Stimulated activated CD8-positive, alpha-beta memory T cell treated with anti-CD3 and anti-CD28 coated beads, Interleukin-4, amount 100 ng/mL, for 4 hours (primary cell): ENCODE data around the gene IGLON5.

Source experiments
- DNase-seq, 2 donors: peaks; one replicate each; pipeline ENCODE4 v3.0.0-alpha.2; 2020; ENCODE audit warnings: low read depth in 2 of 2, low spot score in 1 of 2

The IGLON5 gene

DNA sequence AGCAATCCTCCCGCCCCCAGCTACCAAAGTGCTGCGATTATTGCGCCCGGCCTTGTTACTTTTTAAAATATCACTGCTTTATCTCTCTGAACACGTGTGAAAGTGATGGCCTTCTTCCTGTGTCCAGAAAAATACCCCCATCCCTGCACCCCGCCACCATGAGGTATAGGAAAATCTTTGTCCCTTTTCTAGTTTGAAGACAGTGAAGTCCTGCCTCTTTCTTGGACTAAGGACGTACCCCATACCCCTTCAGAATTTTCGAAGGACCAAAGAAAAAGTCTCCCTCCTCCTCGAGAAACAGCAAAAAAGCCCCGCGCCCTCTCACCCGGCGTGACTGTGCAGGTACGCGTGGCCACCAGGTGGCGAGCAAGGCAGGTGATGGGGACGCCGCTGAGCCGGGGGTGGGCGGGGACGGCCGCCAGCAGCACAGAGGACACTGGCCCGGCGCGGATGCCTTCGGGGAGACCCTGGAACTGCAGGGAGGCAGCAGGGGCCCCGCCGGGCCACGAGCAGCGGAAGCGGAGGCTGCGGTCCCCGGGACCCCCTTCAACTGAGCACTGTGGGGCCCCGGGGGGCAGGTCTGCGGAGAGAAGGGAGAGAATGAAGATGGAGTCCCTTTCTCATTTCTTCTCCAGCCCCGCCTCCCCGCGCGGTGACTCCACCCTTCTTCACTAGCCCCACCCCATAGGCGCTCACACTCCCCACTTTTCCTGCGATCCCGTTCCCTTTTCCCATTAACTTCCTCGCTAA lies 27.3 kb downstream of the IGLON5 start:
- peak; percentile 73 to 76 for DNase-seq

GRCh38 chr19:51339313-51339686 lies 27.9 kb downstream of the IGLON5 start:
- DNase-seq: no peak

DNA sequence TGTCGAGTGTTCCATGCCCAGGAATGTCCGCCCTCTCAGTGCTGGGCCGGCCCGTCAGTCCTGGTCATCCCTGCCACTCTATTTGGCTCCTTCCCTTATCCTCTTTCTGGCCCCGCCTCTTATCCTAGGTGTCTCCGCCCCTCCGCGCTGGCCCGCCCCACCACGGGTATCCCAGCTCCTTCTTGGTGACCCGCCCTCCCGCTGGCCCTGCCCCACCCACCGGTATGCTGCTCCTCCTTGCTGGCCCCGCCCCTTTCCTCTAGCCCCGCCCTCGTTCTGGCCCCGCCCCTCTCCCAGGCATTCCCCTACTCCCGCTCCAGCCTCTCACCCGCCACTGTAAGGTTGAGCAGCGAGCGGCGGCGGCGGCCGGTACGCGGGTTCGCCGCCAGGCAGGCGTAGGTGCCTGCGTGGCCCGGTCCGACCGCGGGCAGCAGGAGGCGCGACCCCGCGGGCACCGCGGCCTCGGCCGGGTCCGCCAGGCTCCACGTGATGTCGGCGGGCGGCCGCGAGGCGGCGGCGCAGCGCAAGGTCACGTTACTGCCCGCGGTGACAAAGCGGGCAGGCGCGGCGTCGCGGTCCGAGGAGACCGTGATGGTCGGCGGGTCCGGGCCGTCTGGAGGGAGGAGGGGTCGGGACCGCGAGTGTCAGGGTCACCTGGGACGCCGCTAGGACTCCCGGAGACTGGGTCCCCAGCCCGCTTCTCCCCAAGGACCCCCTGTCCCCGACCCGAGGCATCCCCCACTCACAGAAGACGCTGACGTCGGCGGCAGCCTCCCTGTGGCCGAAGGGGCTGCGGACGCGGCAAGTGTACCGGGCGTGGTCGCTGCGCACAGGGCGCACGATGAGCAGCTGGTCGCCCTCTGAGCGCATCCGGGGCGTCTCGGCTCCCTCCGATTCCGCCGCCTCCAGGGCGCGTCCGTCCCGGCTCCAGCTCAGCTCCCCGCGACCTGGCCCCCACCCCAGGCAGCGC lies 28.5 kb downstream of the IGLON5 start:
- peak; percentile 86 to 91 for DNase-seq

DNA sequence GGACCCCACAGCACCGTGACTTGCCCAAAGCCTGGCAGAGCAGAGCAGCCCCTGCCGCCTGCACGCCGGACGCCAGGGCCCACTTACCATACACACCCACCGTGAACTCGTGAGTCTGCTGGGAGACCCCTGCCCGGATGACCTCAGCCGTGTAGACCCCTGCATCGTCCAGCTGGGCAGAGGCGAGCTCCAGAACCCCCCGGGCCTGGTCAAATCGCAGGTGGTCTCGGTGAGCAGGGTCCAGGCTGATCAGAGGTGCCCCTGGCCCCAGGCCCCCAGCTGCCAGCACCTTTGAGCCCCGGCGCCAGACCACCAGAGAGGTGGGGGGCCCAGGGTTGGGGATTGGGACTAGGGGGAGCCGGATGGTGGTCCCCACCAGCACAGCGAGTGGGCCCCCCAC lies 29.6 kb downstream of the IGLON5 start:
- DNase-seq: no peak

DNA sequence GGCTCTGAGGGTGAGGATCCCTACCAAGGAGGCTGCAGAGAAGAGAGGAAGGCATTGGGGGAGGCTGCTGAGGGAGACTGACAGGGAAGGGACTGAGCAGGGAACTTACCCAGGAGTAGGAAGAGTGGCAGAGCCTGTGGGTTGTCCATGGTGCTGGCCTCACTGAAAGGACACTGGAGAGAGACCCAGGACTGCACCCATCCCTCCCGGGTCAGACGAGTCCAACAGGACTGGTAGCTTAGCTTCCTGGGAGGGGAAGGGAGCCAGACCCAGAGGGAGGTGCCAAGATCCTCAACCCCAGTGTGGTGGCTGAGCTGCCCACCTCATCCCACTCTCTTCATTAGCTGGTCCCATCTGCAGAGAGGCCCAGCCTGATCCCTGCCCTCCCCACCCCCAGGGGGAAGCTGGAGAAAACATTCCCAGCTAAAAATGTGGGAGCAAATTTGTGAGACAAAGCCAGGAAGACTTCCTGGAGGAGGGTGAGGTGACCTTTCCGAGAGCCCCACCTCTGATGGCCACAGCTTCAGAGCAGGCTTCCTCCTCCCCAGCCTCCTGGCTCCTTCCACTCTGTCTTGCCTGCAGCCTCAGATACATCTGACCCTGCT lies 30.6 kb downstream of the IGLON5 start, which contains the start of gene VSIG10L:
VSIG10L (minus strand) TSS at position 164 of the 605 bp plus-strand sequence; CDS start at position 149, 15 bp downstream.
- no peak for DNase-seq

DNA sequence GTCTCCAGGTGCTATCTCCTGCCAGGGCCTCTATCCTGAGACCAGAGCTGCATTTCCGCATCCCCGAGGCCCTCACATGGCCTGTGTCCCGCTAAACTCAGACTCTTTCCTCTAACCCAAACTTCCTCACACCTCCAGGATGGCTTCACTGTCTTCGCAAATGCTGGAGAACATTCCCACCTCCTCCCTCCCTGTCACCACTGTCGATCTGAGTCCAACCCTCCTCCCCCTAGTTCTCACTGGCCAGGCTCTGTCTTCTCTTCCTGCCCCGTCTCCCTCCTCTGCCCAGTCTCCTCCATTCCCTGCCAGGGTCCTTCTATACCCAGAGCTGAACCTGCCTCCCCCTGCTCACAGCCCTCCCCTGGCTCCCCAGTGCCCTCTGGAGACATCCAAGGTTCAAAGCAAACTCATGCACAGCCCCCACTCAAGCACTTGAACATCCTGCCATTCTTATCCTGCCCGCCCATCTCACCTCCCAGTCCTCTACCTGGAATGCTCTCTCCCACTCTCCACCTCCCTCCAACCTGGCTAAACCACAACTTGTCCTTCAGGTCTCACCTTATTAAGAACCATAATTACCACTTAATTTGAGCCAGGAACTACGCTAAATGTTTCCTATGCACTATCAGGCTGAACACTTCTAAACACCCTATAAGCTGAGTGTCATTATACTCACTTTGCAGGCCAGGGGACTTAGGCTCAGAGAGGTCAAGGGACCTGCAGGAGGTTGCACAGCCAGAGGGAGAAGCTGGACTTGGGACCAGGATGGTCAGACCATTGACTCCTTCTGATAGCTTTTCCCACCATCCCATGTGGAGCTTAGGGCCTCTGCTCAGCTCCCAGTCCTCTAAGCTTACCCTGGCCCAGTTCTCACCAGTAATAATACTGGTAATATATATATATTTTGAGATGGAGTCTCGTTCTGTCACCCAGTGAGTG lies 31.5 kb downstream of the IGLON5 start:
- no peak for DNase-seq

GRCh38 chr19:51345076-51345620 lies 33.7 kb downstream of the IGLON5 start:
- no peak for DNase-seq

DNA sequence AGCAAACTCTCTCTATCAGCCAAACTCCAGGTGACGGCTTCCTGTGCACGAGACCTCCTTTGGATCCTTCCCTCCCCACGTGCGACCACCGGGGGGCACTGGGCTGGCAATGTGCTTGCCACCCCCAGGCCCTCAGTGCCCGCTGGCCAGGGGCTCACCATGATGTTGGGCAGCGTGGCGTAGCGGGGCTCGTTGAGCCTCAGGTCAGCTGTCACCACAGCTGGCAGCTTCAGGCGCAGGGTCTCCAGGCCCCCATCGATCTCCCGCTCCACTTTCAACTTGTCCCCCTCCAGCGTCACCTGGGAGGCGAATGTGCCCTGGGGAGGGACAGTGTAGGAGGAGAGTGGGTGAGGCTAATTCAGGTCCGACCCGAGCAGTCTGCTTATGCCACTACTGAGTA lies 35.3 kb downstream of the IGLON5 start:
- no peak for DNase-seq

- no peak for DNase-seq
These were observed 35.9 kb downstream of the IGLON5 start for GRCh38 chr19:51347209-51347928.

DNA sequence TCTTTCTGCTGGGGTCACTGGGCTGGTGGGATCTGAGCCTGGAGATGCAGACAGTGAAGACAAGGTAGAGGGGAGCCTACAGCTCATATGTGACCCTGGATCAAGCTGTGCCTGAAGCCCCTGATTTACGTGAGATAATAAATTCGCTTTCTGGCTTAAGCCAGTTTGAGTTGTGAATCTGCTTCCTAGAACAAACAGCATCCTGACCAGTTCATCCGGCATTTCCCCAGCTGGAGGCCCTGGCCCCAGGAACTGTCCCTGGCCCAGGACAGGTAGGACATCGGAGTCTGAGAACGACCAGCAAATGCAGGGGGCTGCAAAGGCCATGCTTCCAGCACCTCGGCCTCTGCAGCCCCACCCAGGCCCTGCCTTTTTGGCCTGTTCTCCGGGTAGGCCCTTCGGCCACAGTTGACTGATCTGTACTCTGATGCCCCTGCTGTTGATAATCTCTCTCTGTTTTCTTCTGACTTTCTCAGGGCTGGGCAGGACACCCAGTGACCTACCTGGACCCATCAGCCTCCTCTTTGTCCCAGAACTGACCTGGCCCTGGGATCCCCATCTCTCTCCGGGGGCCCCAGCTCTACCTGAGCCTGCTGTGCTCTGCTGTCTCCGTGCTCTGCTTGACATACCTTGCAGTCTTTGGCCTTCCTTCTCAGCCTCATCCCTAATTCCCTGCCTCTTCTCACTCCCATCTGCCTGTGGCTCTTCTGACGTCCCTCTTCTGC lies 40.0 kb downstream of the IGLON5 start:
- DNase-seq: no peak

DNA sequence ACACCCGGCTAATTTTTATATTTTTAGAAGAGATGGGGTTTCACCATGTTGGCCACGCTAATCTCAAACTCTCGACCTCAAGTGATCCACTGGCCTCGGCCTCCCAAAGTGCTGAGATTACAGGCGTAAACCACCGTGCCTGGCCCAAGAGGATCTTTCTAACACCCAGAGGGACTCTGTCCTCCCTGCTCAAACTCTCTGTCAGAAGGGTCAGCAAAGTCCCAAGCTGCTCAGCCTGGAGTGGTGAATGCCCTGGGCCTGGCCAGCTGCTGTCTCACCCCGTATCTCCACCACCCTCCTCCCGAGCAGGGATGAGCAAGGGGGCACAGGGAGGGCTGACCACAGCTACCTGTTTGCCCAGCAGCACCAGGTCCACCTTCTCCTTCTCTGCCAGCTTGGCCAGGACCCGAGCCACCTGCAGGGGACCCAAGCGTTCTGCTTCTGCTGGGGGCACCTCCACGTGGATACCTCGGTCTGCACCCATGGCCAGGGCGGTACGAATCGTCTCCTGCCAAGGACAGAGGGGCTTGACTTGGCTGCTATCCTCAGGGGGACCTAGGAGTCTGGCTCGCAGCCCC lies 41.4 kb downstream of the IGLON5 start:
- DNase-seq: no peak

DNA sequence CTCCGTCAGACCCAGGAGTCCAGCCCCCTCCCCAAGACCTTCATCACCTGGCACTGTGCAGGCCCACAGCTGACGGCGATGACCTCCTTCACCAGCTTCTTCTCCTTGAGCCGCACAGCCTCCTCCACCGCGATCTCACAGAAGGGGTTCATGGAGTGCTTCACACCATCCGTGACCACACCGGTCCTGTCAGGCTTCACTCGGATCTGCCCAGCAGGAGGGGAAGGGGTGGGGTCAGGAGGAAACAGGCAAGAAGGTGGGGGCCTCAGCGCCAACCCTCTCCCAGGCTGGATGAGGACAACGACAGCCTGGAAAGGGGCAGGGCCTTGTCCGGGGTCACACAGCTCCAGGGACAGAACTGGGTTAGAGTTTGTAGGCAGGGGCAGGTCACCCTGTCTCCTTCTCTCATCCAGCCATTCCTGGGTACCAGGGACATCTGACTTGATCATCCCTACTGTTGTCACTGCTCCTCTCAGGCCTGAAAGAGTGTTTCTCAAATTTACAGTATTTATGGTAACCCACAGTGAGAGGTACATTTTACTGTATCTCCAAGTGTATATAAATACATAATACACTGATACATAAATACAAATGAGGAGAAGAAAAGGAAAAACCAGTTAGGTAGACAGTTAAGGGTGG lies 42.8 kb downstream of the IGLON5 start:
- DNase-seq: no peak

GRCh38 chr19:51354742-51355148 lies 43.3 kb downstream of the IGLON5 start:
- DNase-seq: no peak

GRCh38 chr19:51356159-51356801 lies 44.8 kb downstream of the IGLON5 start:
- DNase-seq: no peak

- DNase-seq: no peak
These were observed 46.5 kb downstream of the IGLON5 start for GRCh38 chr19:51357952-51358351.

GRCh38 chr19:51359294-51359693 lies 47.9 kb downstream of the IGLON5 start:
- DNase-seq: no peak

DNA sequence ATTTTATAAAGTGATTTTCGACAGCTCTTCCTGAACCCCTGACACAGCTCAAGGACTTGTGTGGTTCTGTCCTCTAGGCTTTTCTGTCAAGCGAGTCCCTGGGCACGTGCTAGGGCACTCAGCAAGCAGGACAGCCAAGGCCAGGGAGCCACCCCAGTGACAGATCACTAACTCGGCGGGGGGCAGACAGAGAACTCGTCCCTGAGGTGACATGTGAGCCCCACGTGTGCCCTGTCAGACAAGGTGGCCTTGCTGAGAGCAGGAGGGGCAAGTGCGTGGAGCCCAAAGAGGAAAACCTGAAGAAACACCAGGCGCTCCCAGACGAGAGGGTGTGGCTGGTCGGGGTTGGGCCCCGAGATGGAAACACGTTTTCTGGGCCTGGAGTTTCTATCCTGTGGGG lies 49.8 kb downstream of the IGLON5 start:
- DNase-seq: no peak
